GM21723 (cell line): ENCODE data around the gene FGFR3.
A peak's percentile ranks its signal among the peaks of the same experiment; 100 is the strongest.

ENCODE experiments used
- ATAC-seq: cut with Tn5 transposase; IDR thresholded peaks from one replicate; pipeline ENCODE4 v1.9.1; 2021; ENCODE audit warnings: mild to moderate bottlenecking, moderate library complexity; ENCODE audit not compliant: unreplicated experiment

FGFR3 gene

DNA sequence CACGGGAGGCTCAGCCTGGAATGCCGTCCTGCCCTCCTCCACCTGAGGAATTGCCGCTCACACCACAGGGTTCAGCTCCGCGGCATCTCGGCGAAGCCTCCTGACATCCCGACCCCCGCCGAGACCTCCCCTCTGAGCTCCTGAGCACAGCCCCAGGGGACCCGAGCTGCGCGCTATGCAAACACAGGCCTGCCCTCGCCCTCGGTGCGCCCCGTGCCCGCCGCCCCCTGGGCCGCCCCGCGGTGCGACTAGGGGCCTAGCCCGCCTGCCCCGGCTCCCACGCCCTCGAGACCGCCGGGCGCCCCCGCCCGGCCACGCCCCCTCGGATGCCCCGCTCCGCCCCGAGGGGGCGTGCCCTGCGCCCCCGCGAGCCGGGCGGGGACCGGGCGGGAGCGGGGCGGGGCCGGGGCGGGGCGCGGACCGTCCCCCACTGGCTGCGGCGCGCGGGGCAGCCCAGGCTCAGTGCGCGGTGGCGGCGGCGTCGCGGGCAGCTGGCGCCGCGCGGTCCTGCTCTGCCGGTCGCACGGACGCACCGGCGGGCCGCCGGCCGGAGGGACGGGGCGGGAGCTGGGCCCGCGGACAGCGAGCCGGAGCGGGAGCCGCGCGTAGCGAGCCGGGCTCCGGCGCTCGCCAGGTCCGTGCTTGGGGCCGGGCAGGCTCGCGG, at the start of gene FGFR3:
Gene FGFR3 (plus strand): TSS at position 462 of the 664 bp plus-strand sequence. CDS start 642 bp downstream, outside the sequence.
- peak; percentile 54 for ATAC-seq

- no peak for ATAC-seq
Measured at GRCh38 chr4:1743551-1743950, 49.5 kb upstream of the FGFR3 start.

GRCh38 chr4:1743975-1744374, 49.1 kb upstream of the FGFR3 start:
- ATAC-seq = no peak

DNA sequence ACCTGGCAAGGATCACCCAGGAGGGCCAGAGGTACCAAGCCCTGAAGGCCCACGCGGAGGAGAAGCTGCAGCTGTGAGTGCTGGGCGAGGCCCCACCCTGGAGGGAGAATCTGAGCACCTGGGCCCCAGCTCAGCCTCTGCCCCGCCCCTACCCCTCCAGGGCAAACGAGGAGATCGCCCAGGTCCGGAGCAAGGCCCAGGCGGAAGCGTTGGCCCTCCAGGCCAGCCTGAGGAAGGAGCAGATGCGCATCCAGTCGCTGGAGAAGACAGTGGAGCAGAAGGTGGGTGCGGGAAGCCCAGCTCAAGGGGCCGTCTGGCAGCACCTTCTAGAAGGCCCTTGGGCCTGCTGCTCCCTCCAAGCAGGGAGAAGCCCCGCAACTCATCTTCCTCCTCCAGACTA, 48.5 kb upstream of the FGFR3 start:
- ATAC-seq = no peak

GRCh38 chr4:1745165-1745564, 47.9 kb upstream of the FGFR3 start:
- no peak for ATAC-seq

GRCh38 chr4:1745697-1746096, 47.4 kb upstream of the FGFR3 start:
- ATAC-seq = no peak

DNA sequence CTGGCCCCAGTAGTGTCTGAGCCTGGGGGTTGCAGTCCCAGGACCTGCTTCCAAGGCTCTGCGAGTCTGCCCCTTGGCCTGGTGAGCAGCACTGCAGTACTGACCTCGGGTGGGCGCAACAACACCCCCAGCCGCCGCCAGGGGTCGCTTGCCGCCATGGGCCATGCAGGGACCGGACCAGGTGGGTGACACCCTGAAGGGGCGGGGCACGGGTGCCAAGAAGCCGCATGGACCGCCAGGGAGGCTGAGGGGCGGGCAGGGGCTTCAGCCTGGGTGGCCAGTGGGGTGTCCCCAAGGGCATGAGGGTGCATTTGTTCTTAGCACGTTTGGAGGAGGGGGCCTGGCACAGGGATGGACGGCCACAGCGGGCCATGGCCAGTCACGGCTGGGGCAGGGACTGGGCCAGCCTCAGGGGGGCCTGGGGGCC, 46.8 kb upstream of the FGFR3 start:
- peak; percentile 53 for ATAC-seq

- ATAC-seq = no peak
Measured at GRCh38 chr4:1746919-1747602, 46.0 kb upstream of the FGFR3 start.

DNA sequence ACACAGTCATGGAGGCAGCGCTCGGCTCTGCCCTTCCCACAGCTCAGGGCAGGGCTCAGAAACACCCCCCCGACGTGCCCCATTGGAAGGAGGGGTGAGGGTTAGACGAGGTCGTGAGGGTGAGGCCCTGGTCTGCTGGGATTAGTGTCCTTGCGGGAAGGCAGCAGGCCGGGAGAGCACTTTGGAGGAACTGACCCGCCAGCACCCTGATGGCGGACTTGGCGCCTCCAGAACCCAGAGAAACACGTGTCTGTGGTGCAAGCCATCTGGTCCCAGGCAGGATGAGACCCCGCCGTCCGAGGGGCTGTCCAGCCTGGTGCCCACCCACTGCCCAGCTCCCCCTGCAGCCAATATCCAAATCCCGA, 45.5 kb upstream of the FGFR3 start:
- ATAC-seq = no peak

- ATAC-seq = no peak
Measured at GRCh38 chr4:1748465-1748995, 44.6 kb upstream of the FGFR3 start.

- ATAC-seq = no peak
Measured at GRCh38 chr4:1749370-1749769, 43.7 kb upstream of the FGFR3 start.

- no peak for ATAC-seq
Measured at GRCh38 chr4:1749826-1750225, 43.3 kb upstream of the FGFR3 start.

DNA sequence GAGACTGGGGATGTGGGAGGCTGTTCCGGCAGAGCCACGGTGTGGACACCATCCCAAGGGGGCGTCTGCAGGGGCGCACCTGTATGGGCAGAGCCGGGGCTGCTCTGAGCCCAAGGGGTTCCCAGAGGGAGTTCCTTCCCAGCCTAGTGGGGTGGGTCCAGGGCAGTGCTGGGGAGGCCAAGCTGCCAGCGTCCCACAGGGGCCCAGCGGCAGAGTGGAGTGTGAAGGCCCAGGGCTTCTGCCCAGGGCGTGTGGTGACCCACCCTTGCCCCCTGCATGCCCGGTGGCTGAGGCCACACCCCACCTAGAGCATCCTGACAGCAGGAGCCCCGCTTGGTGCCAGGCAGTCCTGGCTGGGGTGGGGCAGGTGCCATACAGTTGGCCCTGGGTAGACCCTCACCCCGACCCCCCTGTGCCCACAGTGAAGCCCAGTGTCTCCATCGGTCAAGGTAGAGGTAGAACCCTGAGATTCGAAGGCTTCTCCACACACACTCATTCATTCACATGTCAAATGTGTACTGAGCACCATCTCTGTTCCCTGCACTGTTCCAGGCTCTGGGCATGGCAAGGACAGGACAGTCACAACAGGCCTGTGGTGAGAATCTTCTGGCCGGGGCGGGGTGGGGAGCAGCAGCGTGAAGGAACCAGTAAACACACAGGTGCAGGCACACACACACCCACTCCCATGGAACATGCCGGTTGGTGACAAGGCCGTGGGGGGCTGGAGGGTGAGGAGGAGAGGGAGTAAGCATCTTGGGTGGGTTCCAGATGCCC, 42.5 kb upstream of the FGFR3 start:
- ATAC-seq = no peak

GRCh38 chr4:1751155-1751918, 41.8 kb upstream of the FGFR3 start:
- no peak for ATAC-seq

DNA sequence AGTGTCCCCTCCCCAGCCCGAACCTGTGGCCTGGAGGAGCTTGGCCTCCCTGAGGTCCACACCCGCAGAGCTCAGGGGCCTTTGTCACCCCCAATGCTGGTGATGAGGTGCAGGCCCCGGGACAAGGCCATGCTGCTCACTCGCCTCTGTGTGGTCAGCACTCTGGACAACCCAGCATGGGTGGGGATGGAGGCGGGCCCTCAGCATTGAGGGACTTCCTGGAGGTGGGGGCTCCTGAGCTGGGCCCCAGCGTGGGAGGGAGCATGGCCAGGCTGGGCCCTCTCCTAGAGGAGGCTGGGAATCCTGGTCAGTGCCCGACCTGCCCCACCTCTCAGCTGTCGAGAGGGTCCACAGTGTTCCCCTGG, 41.2 kb upstream of the FGFR3 start:
- no peak for ATAC-seq

GRCh38 chr4:1752284-1753041, 40.6 kb upstream of the FGFR3 start:
- no peak for ATAC-seq

- ATAC-seq = no peak
Measured at GRCh38 chr4:1753294-1753696, 39.8 kb upstream of the FGFR3 start.

DNA sequence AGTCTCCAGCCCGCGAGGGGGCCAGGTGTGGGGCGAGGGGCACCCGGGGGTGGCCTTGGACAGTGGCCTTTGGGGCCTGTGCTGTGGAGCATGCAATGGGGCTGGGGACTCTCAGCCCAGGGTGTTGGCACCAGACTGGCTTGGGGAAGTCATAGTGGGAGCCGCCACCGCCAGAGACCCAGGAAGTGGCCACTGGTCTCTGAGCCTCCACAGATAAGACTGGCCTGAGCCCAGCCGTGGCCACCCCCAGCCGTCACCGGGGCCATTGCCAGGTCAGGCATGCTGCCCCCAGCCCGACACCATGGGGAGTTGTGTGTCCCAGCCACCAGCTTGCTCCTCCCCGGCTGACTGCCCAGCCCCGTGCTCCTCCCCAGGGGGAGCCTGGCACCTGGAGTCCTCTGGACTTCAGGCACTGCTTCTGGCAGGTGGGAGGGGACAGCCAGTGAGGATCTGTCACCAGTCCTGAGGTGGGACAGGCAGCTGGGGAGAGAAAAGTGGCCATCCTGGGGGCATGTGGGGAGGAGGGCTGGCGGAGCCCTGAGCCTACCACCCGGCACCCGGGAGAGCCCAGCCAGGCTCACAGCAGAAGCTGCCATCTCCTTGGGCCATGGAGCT, 39.3 kb upstream of the FGFR3 start:
- no peak for ATAC-seq

DNA sequence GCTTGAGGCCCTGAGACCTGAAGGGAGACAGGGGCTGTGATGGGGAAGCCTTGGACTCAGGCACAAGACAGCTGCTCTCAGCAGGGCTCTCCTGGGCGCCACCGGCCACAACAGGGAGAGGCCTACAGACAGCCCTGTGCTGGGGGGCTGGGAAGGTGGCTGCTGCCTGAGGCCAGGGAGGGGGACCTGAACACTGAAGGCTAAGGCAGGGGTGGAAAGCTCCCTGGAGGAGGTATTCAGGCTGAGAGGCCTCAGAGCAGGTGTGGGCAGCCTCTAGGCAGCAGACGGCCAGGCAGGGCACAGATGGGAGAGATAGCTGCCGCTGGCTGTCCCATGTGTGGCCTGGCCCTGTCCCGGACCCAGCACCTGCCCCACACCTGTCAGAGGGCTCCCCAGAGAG, 38.8 kb upstream of the FGFR3 start:
- ATAC-seq = no peak

DNA sequence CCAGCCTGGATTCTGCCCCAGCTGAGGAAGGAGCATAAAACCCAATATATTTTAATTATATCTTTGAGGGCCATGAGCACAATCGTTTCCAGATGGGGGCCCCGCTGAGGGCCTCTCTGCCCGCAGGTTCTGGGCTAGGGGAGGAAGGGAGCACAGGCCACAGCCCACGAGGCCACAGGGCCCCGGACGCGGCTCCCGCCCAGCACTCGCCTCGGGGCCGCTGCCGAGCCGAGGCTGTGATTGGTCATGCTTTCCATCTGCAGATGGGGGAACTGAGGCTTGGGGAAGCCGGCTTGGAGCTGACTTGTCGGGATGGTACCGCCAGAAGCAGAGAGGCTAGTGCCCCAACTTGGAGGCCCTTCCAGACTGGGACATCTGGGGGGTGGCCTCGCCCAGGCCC, 37.8 kb upstream of the FGFR3 start:
- no peak for ATAC-seq
